Loucy (cell line): ENCODE measurements around the gene ZNF83.
"Not testable (repeated sequence)": the region's sequence is repeated elsewhere in the genome, so short reads cannot be mapped to it uniquely, and the experiment has no call there.

Experiments
- H2AFZ ChIP-seq: fragments of 200-600 bp; sonication (generic); 2 replicates; pipeline ENCODE4 v1.6.0; 2016; ENCODE audit warnings: antibody characterized with exemption, mild to moderate bottlenecking, low read length, moderate library complexity
- H3F3A ChIP-seq: fragments of 200-600 bp; 2 replicates; pipeline ENCODE4 v1.6.0; 2016; ENCODE audit warnings: antibody characterized with exemption, low read depth, mild to moderate bottlenecking
- H3K27me3 ChIP-seq: fragments of 200-600 bp; sonication (generic); 2 replicates; pipeline ENCODE4 v1.6.1; 2014; ENCODE audit warnings: low read length, mild to moderate bottlenecking; ENCODE audit not compliant: insufficient read depth, poor library complexity, severe bottlenecking
- H3K36me3 ChIP-seq: fragments of 200-600 bp; sonication (generic); 2 replicates; pipeline ENCODE4 v1.6.1; 2016; ENCODE audit warnings: low read length; ENCODE audit not compliant: insufficient read depth
- H3K4me1 ChIP-seq: fragments of 200-600 bp; sonication (generic); 2 replicates; pipeline ENCODE4 v1.5.1; 2014; ENCODE audit warnings: low read length, mild to moderate bottlenecking; ENCODE audit not compliant: insufficient read depth, poor library complexity, severe bottlenecking
- H3K4me2 ChIP-seq: fragments of 200-600 bp; sonication (generic); 2 replicates; pipeline ENCODE4 v1.6.0; 2014; ENCODE audit warnings: antibody characterized with exemption, low read length, low read depth, mild to moderate bottlenecking; ENCODE audit not compliant: poor library complexity, severe bottlenecking
- H3K4me3 ChIP-seq: fragments of 200-600 bp; sonication (generic); 2 replicates; pipeline ENCODE4 v1.5.1; 2014; ENCODE audit warnings: low read length, mild to moderate bottlenecking, mixed read lengths; ENCODE audit not compliant: poor library complexity, severe bottlenecking
- H3K79me2 ChIP-seq: fragments of 200-600 bp; sonication (generic); 2 replicates; pipeline ENCODE4 v1.6.1; 2014; ENCODE audit warnings: low read length; ENCODE audit not compliant: insufficient read depth
- H3K9ac ChIP-seq: fragments of 200-600 bp; sonication (generic); 2 replicates; pipeline ENCODE4 v1.6.0; 2014; ENCODE audit warnings: mild to moderate bottlenecking, low read depth, low read length, moderate library complexity; ENCODE audit not compliant: poor library complexity, severe bottlenecking
- H3K9me2 ChIP-seq: fragments of 200-600 bp; sonication (generic); replicated peaks from 2 replicates; pipeline ENCODE4 v1.6.1; 2016; ENCODE audit warnings: low read depth, low read length, mixed read lengths
- H3K9me3 ChIP-seq: fragments of 200-600 bp; sonication (generic); 2 replicates; pipeline ENCODE4 v1.6.1; 2014; ENCODE audit warnings: mild to moderate bottlenecking, antibody characterized with exemption, low read length, low read depth; ENCODE audit not compliant: insufficient read depth
- H4K20me1 ChIP-seq: fragments of 200-600 bp; sonication (generic); 2 replicates; pipeline ENCODE4 v1.6.0; 2014; ENCODE audit warnings: antibody characterized with exemption, low read length, mild to moderate bottlenecking; ENCODE audit not compliant: insufficient read depth, poor library complexity, severe bottlenecking
- EZH2phosphoT487 ChIP-seq: fragments of 200-600 bp; IDR thresholded peaks from 2 replicates; pipeline ENCODE4 v1.6.1; 2018; ENCODE audit warnings: antibody characterized with exemption, mild to moderate bottlenecking, moderate library complexity, borderline replicate concordance
- TF ChIP-seq, protein P1 (sequence below): fragments of 200-600 bp; sonication (generic); conservative IDR thresholded peaks from 2 replicates; pipeline ENCODE4 v1.5.1; 2014; ENCODE audit warnings: mild to moderate bottlenecking, antibody characterized with exemption, low read length

ZNF83 gene

GRCh38 chr19:52679598-52679997, 41.4 kb upstream of the ZNF83 start:
- Histone ChIP-seq H3K27me3 (no peaks in the 10 kb centered on the region), H3K36me3 (no peaks in the 10 kb centered on the region), H3K4me2 (no peak overlapping the region), H3K9ac (no peak overlapping the region), H3K9me2 (no peaks in the 10 kb centered on the region), H3K4me3 (no peak overlapping the region), H3F3A (no peaks in the 10 kb centered on the region), H4K20me1 (peaks cover 8% of the 10 kb centered on the region), H3K4me1 (peaks cover 11% of the 10 kb centered on the region), H3K9me3 (no peaks in the 10 kb centered on the region), H2AFZ (no peak overlapping the region), H3K79me2 (peaks cover 75% of the 10 kb centered on the region)
- TF ChIP-seq EZH2phosphoT487 = no peak
- TF ChIP-seq, protein P1, sequence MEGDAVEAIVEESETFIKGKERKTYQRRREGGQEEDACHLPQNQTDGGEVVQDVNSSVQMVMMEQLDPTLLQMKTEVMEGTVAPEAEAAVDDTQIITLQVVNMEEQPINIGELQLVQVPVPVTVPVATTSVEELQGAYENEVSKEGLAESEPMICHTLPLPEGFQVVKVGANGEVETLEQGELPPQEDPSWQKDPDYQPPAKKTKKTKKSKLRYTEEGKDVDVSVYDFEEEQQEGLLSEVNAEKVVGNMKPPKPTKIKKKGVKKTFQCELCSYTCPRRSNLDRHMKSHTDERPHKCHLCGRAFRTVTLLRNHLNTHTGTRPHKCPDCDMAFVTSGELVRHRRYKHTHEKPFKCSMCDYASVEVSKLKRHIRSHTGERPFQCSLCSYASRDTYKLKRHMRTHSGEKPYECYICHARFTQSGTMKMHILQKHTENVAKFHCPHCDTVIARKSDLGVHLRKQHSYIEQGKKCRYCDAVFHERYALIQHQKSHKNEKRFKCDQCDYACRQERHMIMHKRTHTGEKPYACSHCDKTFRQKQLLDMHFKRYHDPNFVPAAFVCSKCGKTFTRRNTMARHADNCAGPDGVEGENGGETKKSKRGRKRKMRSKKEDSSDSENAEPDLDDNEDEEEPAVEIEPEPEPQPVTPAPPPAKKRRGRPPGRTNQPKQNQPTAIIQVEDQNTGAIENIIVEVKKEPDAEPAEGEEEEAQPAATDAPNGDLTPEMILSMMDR = no peak

DNA sequence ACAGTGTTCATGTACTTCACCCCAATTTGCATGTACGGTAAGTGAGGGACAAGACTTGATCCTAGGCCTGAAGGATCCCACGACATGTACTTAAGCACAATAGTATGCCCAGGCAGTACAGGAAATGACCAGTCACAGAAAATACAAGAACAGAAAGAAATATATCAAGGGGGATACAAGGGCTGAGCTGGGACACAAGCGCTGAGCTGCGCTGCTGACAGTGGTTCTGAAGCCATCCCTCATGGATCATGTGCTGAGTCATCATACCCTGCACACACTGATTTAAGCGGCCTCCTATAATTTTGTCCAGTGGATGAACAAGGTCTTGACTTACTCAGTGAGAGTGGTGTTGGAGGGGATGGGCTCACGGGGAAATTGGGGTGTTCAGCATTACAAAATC, 37.1 kb upstream of the ZNF83 start:
- Histone ChIP-seq H3K79me2 (peaks cover 77% of the 10 kb centered on the region), H4K20me1 (peaks cover 22% of the 10 kb centered on the region), H3K4me1 (peaks cover 29% of the 10 kb centered on the region)
- not testable (repeated sequence) for H3F3A ChIP-seq, H3K4me2 ChIP-seq, H3K9ac ChIP-seq, H3K27me3 ChIP-seq, H3K9me2 ChIP-seq, H3K4me3 ChIP-seq, H2AFZ ChIP-seq, H3K9me3 ChIP-seq, H3K36me3 ChIP-seq

DNA sequence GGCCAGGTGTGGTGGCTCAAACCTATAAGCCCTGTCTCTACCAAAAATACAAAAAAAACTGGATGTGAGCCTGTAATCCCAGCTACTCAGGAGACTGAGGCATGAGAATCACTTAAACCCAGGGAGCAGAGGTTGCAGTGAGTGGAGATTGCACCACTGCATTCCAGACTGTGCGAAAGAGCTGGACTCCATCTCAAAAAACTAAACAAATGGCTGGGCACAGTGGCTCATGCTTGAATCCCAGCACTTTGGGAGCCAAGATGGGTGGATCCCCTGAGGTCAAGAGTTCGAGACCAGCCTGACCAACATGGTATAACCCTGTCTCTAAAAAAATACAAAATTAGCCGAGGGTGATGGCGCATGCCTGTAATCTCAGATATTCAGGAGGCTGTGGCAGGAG, 34.9 kb upstream of the ZNF83 start:
- Histone ChIP-seq H3K9me2 (no peaks in the 10 kb centered on the region), H3K4me1 (peaks cover 29% of the 10 kb centered on the region), H3K9ac (no peak overlapping the region), H3K4me2 (no peak overlapping the region), H2AFZ (no peak overlapping the region), H3K36me3 (peaks cover 4% of the 10 kb centered on the region; the same call in 1 of the 2 replicates), H3K4me3 (no peak overlapping the region), H3K27me3 (no peaks in the 10 kb centered on the region), H3K9me3 (no peaks in the 10 kb centered on the region), H4K20me1 (peaks cover 19% of the 10 kb centered on the region), H3K79me2 (peaks cover 64% of the 10 kb centered on the region), H3F3A (0 out of 2 replicates have a peak, but pooled peaks cover 4% of the 10 kb centered on the region)
- TF ChIP-seq, protein P1 = no peak
- TF ChIP-seq EZH2phosphoT487 = no peak

- H3K9ac ChIP-seq = no peak overlapping the region
- H3K4me2 ChIP-seq = no peak overlapping the region
- TF ChIP-seq EZH2phosphoT487 = no peak
- TF ChIP-seq, protein P1 = no peak
- H3K36me3 ChIP-seq = peaks cover 4% of the 10 kb centered on the region; the same call in 1 of the 2 replicates
- no peaks in the 10 kb centered on the region for H3K9me3 ChIP-seq
- H2AFZ ChIP-seq = no peak overlapping the region
- H3K4me3 ChIP-seq = no peak overlapping the region
- H3K27me3 ChIP-seq = no peaks in the 10 kb centered on the region
- H3K4me1 ChIP-seq = peaks cover 22% of the 10 kb centered on the region
- H3K79me2 ChIP-seq = peaks cover 53% of the 10 kb centered on the region
- no peaks in the 10 kb centered on the region for H3K9me2 ChIP-seq
- peaks cover 17% of the 10 kb centered on the region for H4K20me1 ChIP-seq
- 0 out of 2 replicates have a peak, but pooled peaks cover 4% of the 10 kb centered on the region for H3F3A ChIP-seq
Observed at GRCh38 chr19:52670046-52670445, 31.9 kb upstream of the ZNF83 start.
